ENCODE results near the gene ALDH1B1.

Gene ALDH1B1

DNA sequence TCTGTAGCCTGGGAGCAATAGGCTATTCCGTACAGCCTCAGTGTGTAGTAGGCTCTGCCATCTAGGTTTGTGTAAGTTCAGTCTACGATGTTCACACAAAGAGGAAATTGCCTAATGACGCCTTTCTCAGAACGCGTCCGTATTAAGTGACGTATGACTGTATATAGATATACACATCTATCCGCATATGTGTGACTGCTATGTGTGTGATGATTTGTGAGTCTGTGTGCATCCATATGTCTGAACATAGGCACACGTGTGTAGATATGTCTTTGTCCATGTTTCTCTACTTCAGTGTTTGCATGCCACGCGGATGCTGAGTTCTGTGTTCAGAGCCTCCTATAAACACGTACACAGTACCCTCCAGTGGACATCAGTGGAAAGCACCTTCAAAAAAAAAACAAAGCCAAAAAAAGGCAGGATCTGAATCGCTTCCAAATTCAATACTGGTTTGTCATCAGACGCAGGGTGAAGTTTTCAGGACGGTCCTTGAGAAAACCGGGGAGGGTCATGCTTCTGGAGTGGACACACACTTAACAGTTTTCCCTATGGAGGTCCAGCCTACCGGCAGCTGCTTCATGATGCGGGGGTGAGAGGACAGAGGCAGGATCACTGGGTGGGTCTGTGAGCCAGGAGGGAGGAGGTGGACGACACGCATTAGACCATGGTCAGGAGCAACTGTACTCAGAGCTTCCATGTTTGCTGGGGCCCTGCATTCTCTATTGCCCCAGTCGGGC, 29.5 kb upstream of the ALDH1B1 start:
- 34% methylated on average over 14 of the region's 21 CpGs for WGBS (ENCODE audit: insufficient coverage)
- Histone ChIP-seq H3K9me3 (ENCODE audit: control extremely low read depth in 1 of 5, control insufficient read depth in 4 of 5, insufficient read depth in 2 of 5, low read depth in 1 of 5, low read length in 4 of 5) (no peaks in the 10 kb centered on the region), H3K27me3 (replicated peaks in 2 of 5; ENCODE audit: control insufficient read depth in 4 of 5, insufficient read depth in 5 of 5, low read length in 4 of 5) (no peaks in the 10 kb centered on the region), H3K36me3 (ENCODE audit: control insufficient read depth in 4 of 4, insufficient read depth in 4 of 4, low read length in 3 of 4) (no peaks in the 10 kb centered on the region), H3K27ac (ENCODE audit: insufficient read depth in 1 of 2, low read depth in 1 of 2, low read length in 2 of 2, poor library complexity in 1 of 2, severe bottlenecking in 2 of 2) (no peak overlapping the region), H3K4me3 (ENCODE audit: control insufficient read depth in 1 of 7, extremely low read depth in 1 of 7, insufficient read depth in 4 of 7, low read depth in 2 of 7, low read length in 6 of 7) (peak overlapping the region in 5 of 7 experiments; percentile 28 to 74 (median 52)), H3K4me1 (ENCODE audit: control extremely low read depth in 1 of 4, control insufficient read depth in 4 of 4, insufficient read depth in 4 of 4, low read length in 3 of 4) (peaks cover 0 to 21% (median 8%) of the 10 kb centered on the region in 4 experiments)
- POLR2A ChIA-PET, result no interaction called here
- DNase-seq, result peak; percentile 76 to 88 (median 88)
- CTCF ChIA-PET, result interaction anchor here (0.7 to 2.6 kb wide), 14 partner anchors 9 to 460 kb away, joined by 3 to 8 read pairs (median 4); no protein-coding TSS in a partner anchor

DNA sequence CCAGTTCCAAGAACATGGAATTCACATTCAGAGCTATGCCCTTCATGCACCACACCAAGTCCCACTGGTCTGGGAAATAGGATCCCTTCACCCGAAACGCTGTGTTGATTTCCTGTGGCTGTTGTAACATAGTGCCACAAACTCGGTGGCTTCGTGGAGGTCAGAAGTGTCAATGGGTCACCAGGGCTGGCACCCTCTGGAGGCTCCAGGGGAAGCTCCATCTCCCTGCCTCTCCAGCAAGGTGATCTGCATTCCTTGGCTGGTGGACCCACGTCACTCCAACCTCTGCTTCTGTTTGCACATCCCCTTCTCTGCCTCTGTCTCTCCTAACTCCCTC, 28.9 kb upstream of the ALDH1B1 start:
- ChIA-PET POLR2A (no interaction called here), CTCF (interaction anchor here (0.7 to 2.6 kb wide), 12 partner anchors 9 to 460 kb away, joined by 3 to 8 read pairs (median 4); no protein-coding TSS in a partner anchor)
- H3K9me3 ChIP-seq (ENCODE audit: control extremely low read depth in 1 of 5, control insufficient read depth in 4 of 5, insufficient read depth in 2 of 5, low read depth in 1 of 5, low read length in 4 of 5), result no peaks in the 10 kb centered on the region
- no peak overlapping the region for H3K4me3 ChIP-seq (ENCODE audit: control insufficient read depth in 1 of 7, extremely low read depth in 1 of 7, insufficient read depth in 4 of 7, low read depth in 2 of 7, low read length in 6 of 7)
- H3K27ac ChIP-seq (ENCODE audit: insufficient read depth in 1 of 2, low read depth in 1 of 2, low read length in 2 of 2, poor library complexity in 1 of 2, severe bottlenecking in 2 of 2), result no peak overlapping the region
- WGBS (ENCODE audit: insufficient coverage), result 82% methylated on average over 5 of the region's 5 CpGs
- no peaks in the 10 kb centered on the region for H3K36me3 ChIP-seq (ENCODE audit: control insufficient read depth in 4 of 4, insufficient read depth in 4 of 4, low read length in 3 of 4)
- no peak for DNase-seq
- H3K27me3 ChIP-seq (replicated peaks in 2 of 5; ENCODE audit: control insufficient read depth in 4 of 5, insufficient read depth in 5 of 5, low read length in 4 of 5), result no peaks in the 10 kb centered on the region
- peaks cover 0 to 16% (median 6%) of the 10 kb centered on the region in 4 experiments for H3K4me1 ChIP-seq (ENCODE audit: control extremely low read depth in 1 of 4, control insufficient read depth in 4 of 4, insufficient read depth in 4 of 4, low read length in 3 of 4)

DNA sequence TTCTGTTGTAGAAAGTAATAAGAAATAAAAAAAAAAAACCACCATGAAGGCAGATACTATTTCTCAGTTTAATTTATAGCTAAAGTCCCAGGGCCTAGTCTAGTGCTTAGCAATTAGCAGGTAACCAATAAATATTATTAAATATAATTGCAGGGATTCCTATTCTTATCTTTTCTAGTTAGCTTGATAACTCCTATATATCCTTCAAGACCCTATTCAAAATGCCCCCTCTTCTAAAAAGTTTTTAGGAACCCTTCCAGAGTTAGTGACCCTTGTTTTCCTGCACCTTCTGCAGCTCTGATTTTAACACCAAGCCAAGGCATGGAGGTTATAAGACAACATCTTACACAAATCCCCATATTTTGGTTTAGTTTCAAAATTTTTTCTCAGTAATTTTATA, 24.6 kb upstream of the ALDH1B1 start:
- CTCF ChIA-PET, result no interaction called here
- peaks cover 0 to 4% (median 3%) of the 10 kb centered on the region in 4 experiments for H3K4me1 ChIP-seq (ENCODE audit: control extremely low read depth in 1 of 4, control insufficient read depth in 4 of 4, insufficient read depth in 4 of 4, low read length in 3 of 4)
- H3K27me3 ChIP-seq (replicated peaks in 2 of 5; ENCODE audit: control insufficient read depth in 4 of 5, insufficient read depth in 5 of 5, low read length in 4 of 5), result no peaks in the 10 kb centered on the region

DNA sequence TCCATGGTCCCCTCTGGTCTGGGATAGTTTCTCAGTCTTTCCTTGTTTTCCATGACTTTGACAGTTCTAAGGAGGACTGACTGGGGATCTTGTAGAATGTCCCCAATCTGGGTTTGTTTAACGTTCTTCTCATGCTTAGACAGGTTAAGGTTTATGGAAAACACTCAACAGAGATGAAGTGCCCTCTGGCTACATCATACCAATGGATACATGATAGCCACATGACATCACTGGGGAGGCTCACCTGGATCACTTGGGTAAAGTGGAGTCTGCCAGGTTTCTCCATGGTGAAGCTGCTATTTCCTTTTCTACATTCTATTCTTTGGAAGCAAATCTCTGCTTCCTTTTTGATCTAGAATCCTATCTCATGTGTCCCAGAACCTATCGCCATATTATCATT, 23.8 kb upstream of the ALDH1B1 start:
- no peaks in the 10 kb centered on the region for H3K4me1 ChIP-seq (ENCODE audit: control extremely low read depth in 1 of 4, control insufficient read depth in 4 of 4, insufficient read depth in 4 of 4, low read length in 3 of 4)
- no peak overlapping the region for H3K4me3 ChIP-seq (ENCODE audit: control insufficient read depth in 1 of 7, extremely low read depth in 1 of 7, insufficient read depth in 4 of 7, low read depth in 2 of 7, low read length in 6 of 7)
- CTCF ChIA-PET, result interaction anchor here (1.1 kb wide), 1 partner anchor 455 kb away, joined by 4 read pairs; no protein-coding TSS in a partner anchor
- POLR2A ChIA-PET, result no interaction called here
- H3K36me3 ChIP-seq (ENCODE audit: control insufficient read depth in 4 of 4, insufficient read depth in 4 of 4, low read length in 3 of 4), result no peaks in the 10 kb centered on the region
- no peak for DNase-seq
- H3K27ac ChIP-seq (ENCODE audit: insufficient read depth in 1 of 2, low read depth in 1 of 2, low read length in 2 of 2, poor library complexity in 1 of 2, severe bottlenecking in 2 of 2), result no peak overlapping the region
- no peaks in the 10 kb centered on the region for H3K9me3 ChIP-seq (ENCODE audit: control extremely low read depth in 1 of 5, control insufficient read depth in 4 of 5, insufficient read depth in 2 of 5, low read depth in 1 of 5, low read length in 4 of 5)
- no peaks in the 10 kb centered on the region for H3K27me3 ChIP-seq (replicated peaks in 2 of 5; ENCODE audit: control insufficient read depth in 4 of 5, insufficient read depth in 5 of 5, low read length in 4 of 5)
- no CpG with 5 or more reads among the region's 2 CpGs for WGBS (ENCODE audit: insufficient coverage)

More for the DNA sequence above, 24.6 kb upstream of the ALDH1B1 start:
- H3K9me3 ChIP-seq (ENCODE audit: control extremely low read depth in 1 of 5, control insufficient read depth in 4 of 5, insufficient read depth in 2 of 5, low read depth in 1 of 5, low read length in 4 of 5), result no peaks in the 10 kb centered on the region
- DNase-seq, result no peak
- POLR2A ChIA-PET, result interaction anchor here (0.6 kb wide), 1 partner anchor 186 kb away, joined by 3 read pairs; no protein-coding TSS in a partner anchor
- H3K4me3 ChIP-seq (ENCODE audit: control insufficient read depth in 1 of 7, extremely low read depth in 1 of 7, insufficient read depth in 4 of 7, low read depth in 2 of 7, low read length in 6 of 7), result no peak overlapping the region
- H3K27ac ChIP-seq (ENCODE audit: insufficient read depth in 1 of 2, low read depth in 1 of 2, low read length in 2 of 2, poor library complexity in 1 of 2, severe bottlenecking in 2 of 2), result no peak overlapping the region
- no peaks in the 10 kb centered on the region for H3K36me3 ChIP-seq (ENCODE audit: control insufficient read depth in 4 of 4, insufficient read depth in 4 of 4, low read length in 3 of 4)

DNA sequence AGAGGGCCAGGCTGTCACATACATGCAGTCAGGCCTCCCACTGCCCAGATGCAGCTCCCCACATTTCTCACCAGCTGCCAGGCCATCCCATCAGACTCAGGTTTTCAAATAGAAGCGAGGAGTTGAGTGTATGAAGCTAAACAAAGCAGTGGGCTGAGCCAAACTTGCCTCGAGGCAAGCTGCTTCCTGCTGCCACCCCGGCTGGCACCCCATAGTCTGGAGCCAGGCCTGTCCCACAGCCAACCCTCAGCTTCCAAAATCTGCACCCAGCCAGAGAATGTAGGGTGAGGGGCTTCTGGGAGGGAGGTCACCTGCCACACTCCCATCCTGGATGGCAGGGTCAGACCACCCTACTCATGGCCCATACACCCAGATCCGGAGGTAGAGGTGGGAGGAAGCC, 22.3 kb upstream of the ALDH1B1 start:
- CTCF ChIA-PET, result interaction anchor here (1.0 to 1.7 kb wide), 5 partner anchors 18 to 63 kb away, joined by 3 to 7 read pairs (median 4); no protein-coding TSS in a partner anchor

DNA sequence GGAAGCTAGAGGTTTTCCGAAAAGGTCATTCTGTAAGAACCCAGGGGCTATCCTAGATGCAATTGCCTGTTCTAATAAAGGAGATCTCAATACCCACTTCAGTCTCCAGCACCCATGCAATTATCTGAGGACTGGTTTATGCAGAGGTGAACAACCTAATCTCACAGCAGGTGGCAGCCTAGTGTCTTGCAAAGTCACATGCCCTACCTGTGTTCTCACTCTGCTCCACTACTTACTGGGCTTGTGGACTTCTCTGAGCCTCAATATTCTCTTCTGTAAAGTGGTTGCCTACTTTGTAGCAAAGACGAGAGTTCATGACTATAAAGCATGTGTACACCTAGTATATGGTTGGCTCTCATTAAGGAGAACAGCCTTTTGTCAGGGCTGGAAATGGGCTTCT, 21.0 kb upstream of the ALDH1B1 start:
- no CpG with 5 or more reads among the region's 2 CpGs for WGBS (ENCODE audit: insufficient coverage)
- no peaks in the 10 kb centered on the region for H3K9me3 ChIP-seq (ENCODE audit: control extremely low read depth in 1 of 5, control insufficient read depth in 4 of 5, insufficient read depth in 2 of 5, low read depth in 1 of 5, low read length in 4 of 5)
- POLR2A ChIA-PET, result no interaction called here
- H3K27me3 ChIP-seq (replicated peaks in 2 of 5; ENCODE audit: control insufficient read depth in 4 of 5, insufficient read depth in 5 of 5, low read length in 4 of 5), result no peaks in the 10 kb centered on the region
- H3K4me3 ChIP-seq (ENCODE audit: control insufficient read depth in 1 of 7, extremely low read depth in 1 of 7, insufficient read depth in 4 of 7, low read depth in 2 of 7, low read length in 6 of 7), result no peak overlapping the region
- no peak overlapping the region for H3K27ac ChIP-seq (ENCODE audit: insufficient read depth in 1 of 2, low read depth in 1 of 2, low read length in 2 of 2, poor library complexity in 1 of 2, severe bottlenecking in 2 of 2)
- CTCF ChIA-PET, result interaction anchor here (0.6 to 1.3 kb wide), 4 partner anchors 11 to 299 kb away, joined by 3 to 6 read pairs (median 3); no protein-coding TSS in a partner anchor
- no peaks in the 10 kb centered on the region for H3K36me3 ChIP-seq (ENCODE audit: control insufficient read depth in 4 of 4, insufficient read depth in 4 of 4, low read length in 3 of 4)
- H3K4me1 ChIP-seq (ENCODE audit: control extremely low read depth in 1 of 4, control insufficient read depth in 4 of 4, insufficient read depth in 4 of 4, low read length in 3 of 4), result no peaks in the 10 kb centered on the region
- peak; percentile 52 to 65 (median 62) for DNase-seq

More for the DNA sequence above, 22.3 kb upstream of the ALDH1B1 start:
- Histone ChIP-seq H3K27me3 (replicated peaks in 2 of 5; ENCODE audit: control insufficient read depth in 4 of 5, insufficient read depth in 5 of 5, low read length in 4 of 5) (no peaks in the 10 kb centered on the region), H3K36me3 (ENCODE audit: control insufficient read depth in 4 of 4, insufficient read depth in 4 of 4, low read length in 3 of 4) (no peaks in the 10 kb centered on the region), H3K27ac (ENCODE audit: insufficient read depth in 1 of 2, low read depth in 1 of 2, low read length in 2 of 2, poor library complexity in 1 of 2, severe bottlenecking in 2 of 2) (no peak overlapping the region), H3K4me1 (ENCODE audit: control extremely low read depth in 1 of 4, control insufficient read depth in 4 of 4, insufficient read depth in 4 of 4, low read length in 3 of 4) (no peaks in the 10 kb centered on the region), H3K9me3 (ENCODE audit: control extremely low read depth in 1 of 5, control insufficient read depth in 4 of 5, insufficient read depth in 2 of 5, low read depth in 1 of 5, low read length in 4 of 5) (no peaks in the 10 kb centered on the region), H3K4me3 (ENCODE audit: control insufficient read depth in 1 of 7, extremely low read depth in 1 of 7, insufficient read depth in 4 of 7, low read depth in 2 of 7, low read length in 6 of 7) (no peak overlapping the region)
- POLR2A ChIA-PET, result no interaction called here
- DNase-seq, result no peak
- WGBS (ENCODE audit: insufficient coverage), result 50% methylated on average over 2 of the region's 4 CpGs
